ENCODE results near the gene BOK. TPM values are rescaled to one million over a fixed set of nuclear protein-coding genes. Genes with fewer than 3 reads are reported as not detected.

BOK gene
- total and polyA plus RNA-seq, 9 of the 15 experiments (the other 6 are each of a cell fraction or from before 2014, with no cell fraction given) = 0.03 to 3.3 (median 2.0) TPM; not detected in 1

GRCh38 chr2:241615522-241616052 is 57.0 kb downstream of the BOK start (continued):
- TF ChIP-seq ZC3H4 (CRISPR knock-in tag; IDR thresholded peaks at IDR 0.05; ENCODE audit: borderline replicate concordance) (no peak), PCBP1 (IDR thresholded peaks at IDR 0.05; ENCODE audit: low read depth, low read length, poor library complexity, severe bottlenecking) (no peak), TCF7 (IDR thresholded peaks at IDR 0.05; ENCODE audit: borderline replicate concordance) (no peak), ZNF444 (CRISPR knock-in tag; IDR thresholded peaks at IDR 0.05) (no peak), CBFA2T2 (conservative IDR thresholded peaks at IDR 0.05) (no peak), PHTF2 (CRISPR knock-in tag; IDR thresholded peaks at IDR 0.05) (no peak), ZNF347 (CRISPR knock-in tag; IDR thresholded peaks at IDR 0.05; ENCODE audit: low read depth) (no peak), RBM34 (IDR thresholded peaks at IDR 0.05; ENCODE audit: borderline replicate concordance, insufficient read depth, low read length) (no peak)

GRCh38 chr2:241616168-241617125 is 57.9 kb downstream of the BOK start:
- H3K9me3 ChIP-seq (replicated peaks; ENCODE audit: control insufficient read depth, insufficient read depth, low read depth, low read length) = no peaks in the 10 kb centered on the region
- POLR2A ChIA-PET = interaction anchor here (0.9 kb wide), 1 partner anchor 21 kb away, joined by 3 read pairs; the partner anchor contains the start of gene ATG4B
- no peak overlapping the region for H3K4me3 ChIP-seq
- no peak for DNase-seq (ENCODE audit: extremely low read depth in 1 of 4, low spot score in 3 of 4)
- H3K27me3 ChIP-seq (ENCODE audit: control insufficient read depth in 2 of 2, insufficient read depth in 2 of 2, low read length in 2 of 2) = no peaks in the 10 kb centered on the region
- H3K4me1 ChIP-seq (replicated peaks in 1 of 2; ENCODE audit: control insufficient read depth in 2 of 2, insufficient read depth in 2 of 2, low read length in 2 of 2) = peaks cover 7 to 19% of the 10 kb centered on the region in 2 experiments; a peak in 3 of 5 replicates
- peaks cover 35% of the 10 kb centered on the region; the same call in 2 of the 3 replicates for H3K36me3 ChIP-seq (ENCODE audit: control insufficient read depth, insufficient read depth, low read length)
- 83% methylated on average over 17 of the region's 30 CpGs for WGBS (ENCODE audit: insufficient coverage, low coverage, missing lambda C conversion rate)
- H3K9me1 ChIP-seq (ENCODE audit: control insufficient read depth, insufficient read depth, low read length) = no peaks in the 10 kb centered on the region
- in situ Hi-C loops (cut with MboI) (no loop called here), intact Hi-C loops (cut with micrococcal nuclease) (no loop called here)
- no TSS peak for BruUV-seq (replicated peaks)
- H3K9ac ChIP-seq (ENCODE audit: insufficient read depth in 1 of 2, low read depth in 2 of 2, low read length in 2 of 2) = peak overlapping the region in 1 of 2 experiments; percentile 45; a peak in 2 of 4 replicates
- H4K20me1 ChIP-seq (replicated peaks; ENCODE audit: control insufficient read depth, insufficient read depth, low read length) = peaks cover 8% of the 10 kb centered on the region; the same call in 1 of the 2 replicates
- H3K79me2 ChIP-seq (ENCODE audit: control insufficient read depth, insufficient read depth, low read length) = peaks cover 59% of the 10 kb centered on the region
- CTCF ChIA-PET (ENCODE audit: low intra/inter-chr PET ratio) = no interaction called here
- no peak overlapping the region for H3K27ac ChIP-seq (ENCODE audit: extremely low read depth, low read depth, low read length)
- H2AFZ ChIP-seq (ENCODE audit: low read depth, low read length) = no peak overlapping the region
- H3K4me2 ChIP-seq (ENCODE audit: insufficient read depth, low read length) = no peak overlapping the region
- no peak for FAIRE-seq
- peak; percentile 44; the same call in 1 of the 3 replicates for ATAC-seq
- TF ChIP-seq KHSRP (IDR thresholded peaks at IDR 0.05) (no peak), SREBF2 (CRISPR knock-in tag; IDR thresholded peaks at IDR 0.05) (no peak)
- TF ChIP-seq, protein P1, sequence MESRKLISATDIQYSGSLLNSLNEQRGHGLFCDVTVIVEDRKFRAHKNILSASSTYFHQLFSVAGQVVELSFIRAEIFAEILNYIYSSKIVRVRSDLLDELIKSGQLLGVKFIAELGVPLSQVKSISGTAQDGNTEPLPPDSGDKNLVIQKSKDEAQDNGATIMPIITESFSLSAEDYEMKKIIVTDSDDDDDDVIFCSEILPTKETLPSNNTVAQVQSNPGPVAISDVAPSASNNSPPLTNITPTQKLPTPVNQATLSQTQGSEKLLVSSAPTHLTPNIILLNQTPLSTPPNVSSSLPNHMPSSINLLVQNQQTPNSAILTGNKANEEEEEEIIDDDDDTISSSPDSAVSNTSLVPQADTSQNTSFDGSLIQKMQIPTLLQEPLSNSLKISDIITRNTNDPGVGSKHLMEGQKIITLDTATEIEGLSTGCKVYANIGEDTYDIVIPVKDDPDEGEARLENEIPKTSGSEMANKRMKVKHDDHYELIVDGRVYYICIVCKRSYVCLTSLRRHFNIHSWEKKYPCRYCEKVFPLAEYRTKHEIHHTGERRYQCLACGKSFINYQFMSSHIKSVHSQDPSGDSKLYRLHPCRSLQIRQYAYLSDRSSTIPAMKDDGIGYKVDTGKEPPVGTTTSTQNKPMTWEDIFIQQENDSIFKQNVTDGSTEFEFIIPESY (CRISPR knock-in tag; IDR thresholded peaks at IDR 0.05) = peak; percentile 27; the same call in 1 of the 2 replicates

Data from K562 (cell line).